ENCODE data around the gene KRT15. TPM values are rescaled to one million over a fixed set of nuclear protein-coding genes. Genes with fewer than 3 reads are reported as not detected.

The KRT15 gene
- total and polyA plus RNA-seq, 4 donors: 15.2 to 51.7 (median 27.0) TPM

DNA sequence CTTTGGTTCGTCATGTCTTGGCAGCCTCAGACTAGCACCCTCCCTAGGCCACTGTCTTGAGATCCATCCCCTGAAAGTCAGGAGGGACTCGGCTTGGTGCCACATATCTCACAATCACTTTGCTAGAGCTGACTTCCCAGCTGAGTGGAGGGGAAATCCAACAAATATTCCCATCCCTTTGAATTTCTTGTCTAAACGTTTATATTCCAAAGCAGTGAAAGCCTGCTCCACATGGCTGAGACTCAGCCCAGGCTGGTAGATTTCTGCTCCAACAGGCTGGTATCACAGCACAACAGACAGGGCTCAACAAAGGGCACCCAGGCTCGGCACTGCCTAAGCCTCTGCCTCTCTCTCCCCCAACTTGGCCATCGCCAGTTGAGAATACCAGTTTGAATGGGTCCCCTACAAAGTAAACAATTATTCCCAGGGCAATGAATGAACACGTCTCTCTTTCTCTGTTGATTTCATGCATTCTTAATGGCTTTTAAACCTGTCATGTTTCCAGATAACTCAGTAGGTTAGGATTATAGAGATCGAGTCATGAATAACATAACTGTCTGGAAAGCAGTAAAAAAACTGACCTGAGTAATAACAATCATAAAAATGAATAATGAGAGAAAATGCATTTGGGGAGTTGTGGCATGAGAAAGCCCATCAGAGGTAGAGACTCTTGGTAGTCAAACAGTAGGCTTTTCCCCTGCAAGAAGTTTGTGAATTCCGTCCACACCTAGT lies 14.3 kb downstream of the KRT15 start:
- Histone ChIP-seq H3K27me3 (ENCODE audit: control insufficient read depth in 3 of 3, insufficient read depth in 3 of 3, low read length in 2 of 3) (no peaks in the 10 kb centered on the region), H3K9ac (ENCODE audit: insufficient read depth in 1 of 2, low read length in 2 of 2) (no peak overlapping the region), H3K36me3 (ENCODE audit: control insufficient read depth in 4 of 4, insufficient read depth in 4 of 4, low read length in 4 of 4) (no peaks in the 10 kb centered on the region), H3K4me1 (ENCODE audit: control insufficient read depth in 5 of 5, insufficient read depth in 5 of 5, low read length in 5 of 5) (peaks cover 0 to 7% (median 1%) of the 10 kb centered on the region in 5 donors), H3K9me3 (ENCODE audit: control insufficient read depth in 4 of 4, insufficient read depth in 3 of 4, low read length in 3 of 4) (no peaks in the 10 kb centered on the region), H3K27ac (ENCODE audit: low read depth in 1 of 2, low read length in 1 of 2) (no peak overlapping the region), H3K4me3 (no peak overlapping the region)
- 61 to 77% methylated on average over 8 of the region's 8 CpGs for WGBS, 2 donors
- TF ChIP-seq, protein P1, sequence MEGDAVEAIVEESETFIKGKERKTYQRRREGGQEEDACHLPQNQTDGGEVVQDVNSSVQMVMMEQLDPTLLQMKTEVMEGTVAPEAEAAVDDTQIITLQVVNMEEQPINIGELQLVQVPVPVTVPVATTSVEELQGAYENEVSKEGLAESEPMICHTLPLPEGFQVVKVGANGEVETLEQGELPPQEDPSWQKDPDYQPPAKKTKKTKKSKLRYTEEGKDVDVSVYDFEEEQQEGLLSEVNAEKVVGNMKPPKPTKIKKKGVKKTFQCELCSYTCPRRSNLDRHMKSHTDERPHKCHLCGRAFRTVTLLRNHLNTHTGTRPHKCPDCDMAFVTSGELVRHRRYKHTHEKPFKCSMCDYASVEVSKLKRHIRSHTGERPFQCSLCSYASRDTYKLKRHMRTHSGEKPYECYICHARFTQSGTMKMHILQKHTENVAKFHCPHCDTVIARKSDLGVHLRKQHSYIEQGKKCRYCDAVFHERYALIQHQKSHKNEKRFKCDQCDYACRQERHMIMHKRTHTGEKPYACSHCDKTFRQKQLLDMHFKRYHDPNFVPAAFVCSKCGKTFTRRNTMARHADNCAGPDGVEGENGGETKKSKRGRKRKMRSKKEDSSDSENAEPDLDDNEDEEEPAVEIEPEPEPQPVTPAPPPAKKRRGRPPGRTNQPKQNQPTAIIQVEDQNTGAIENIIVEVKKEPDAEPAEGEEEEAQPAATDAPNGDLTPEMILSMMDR (IDR thresholded peaks at IDR 0.05; ENCODE audit: control extremely low read depth, extremely low read depth): no peak
- DNase-seq: peak in 2 of 3 donors; percentile 12 to 53
- ATAC-seq (ENCODE audit: insufficient read depth, low FRiP score): no peak

DNA sequence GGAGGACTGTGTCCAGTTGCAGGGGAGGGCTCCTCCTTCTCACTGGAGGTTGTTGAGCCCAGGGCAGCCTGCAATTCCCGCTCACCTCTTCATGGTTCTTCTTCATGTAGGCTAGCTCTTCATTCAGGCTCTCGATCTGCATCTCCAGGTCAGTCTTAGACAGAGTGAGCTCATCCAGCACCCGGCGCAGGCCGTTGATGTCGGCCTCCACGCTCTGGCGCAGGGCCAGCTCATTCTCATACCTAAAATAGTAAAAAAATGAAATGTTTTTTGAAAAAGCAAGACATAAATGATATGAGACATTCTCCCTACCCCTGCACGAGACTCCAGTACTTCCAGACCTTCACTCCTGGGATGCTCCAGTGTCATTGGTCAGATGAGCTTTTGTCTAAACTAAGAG lies 15.5 kb downstream of the KRT15 start:
- Histone ChIP-seq H3K9ac (ENCODE audit: insufficient read depth in 1 of 2, low read length in 2 of 2) (no peak overlapping the region), H3K4me1 (ENCODE audit: control insufficient read depth in 5 of 5, insufficient read depth in 5 of 5, low read length in 5 of 5) (peaks cover 0 to 7% (median 1%) of the 10 kb centered on the region in 5 donors), H3K9me3 (ENCODE audit: control insufficient read depth in 4 of 4, insufficient read depth in 3 of 4, low read length in 3 of 4) (no peaks in the 10 kb centered on the region), H3K4me3 (no peak overlapping the region), H3K36me3 (ENCODE audit: control insufficient read depth in 4 of 4, insufficient read depth in 4 of 4, low read length in 4 of 4) (no peaks in the 10 kb centered on the region), H3K27ac (ENCODE audit: low read depth in 1 of 2, low read length in 1 of 2) (no peak overlapping the region), H3K27me3 (ENCODE audit: control insufficient read depth in 3 of 3, insufficient read depth in 3 of 3, low read length in 2 of 3) (no peaks in the 10 kb centered on the region)
- no peak for DNase-seq
- ATAC-seq (ENCODE audit: insufficient read depth, low FRiP score): no peak
- 86 to 95% methylated on average over 9 of the region's 9 CpGs for WGBS, 2 donors
- TF ChIP-seq, protein P1 (IDR thresholded peaks at IDR 0.05; ENCODE audit: control extremely low read depth, extremely low read depth): no peak

DNA sequence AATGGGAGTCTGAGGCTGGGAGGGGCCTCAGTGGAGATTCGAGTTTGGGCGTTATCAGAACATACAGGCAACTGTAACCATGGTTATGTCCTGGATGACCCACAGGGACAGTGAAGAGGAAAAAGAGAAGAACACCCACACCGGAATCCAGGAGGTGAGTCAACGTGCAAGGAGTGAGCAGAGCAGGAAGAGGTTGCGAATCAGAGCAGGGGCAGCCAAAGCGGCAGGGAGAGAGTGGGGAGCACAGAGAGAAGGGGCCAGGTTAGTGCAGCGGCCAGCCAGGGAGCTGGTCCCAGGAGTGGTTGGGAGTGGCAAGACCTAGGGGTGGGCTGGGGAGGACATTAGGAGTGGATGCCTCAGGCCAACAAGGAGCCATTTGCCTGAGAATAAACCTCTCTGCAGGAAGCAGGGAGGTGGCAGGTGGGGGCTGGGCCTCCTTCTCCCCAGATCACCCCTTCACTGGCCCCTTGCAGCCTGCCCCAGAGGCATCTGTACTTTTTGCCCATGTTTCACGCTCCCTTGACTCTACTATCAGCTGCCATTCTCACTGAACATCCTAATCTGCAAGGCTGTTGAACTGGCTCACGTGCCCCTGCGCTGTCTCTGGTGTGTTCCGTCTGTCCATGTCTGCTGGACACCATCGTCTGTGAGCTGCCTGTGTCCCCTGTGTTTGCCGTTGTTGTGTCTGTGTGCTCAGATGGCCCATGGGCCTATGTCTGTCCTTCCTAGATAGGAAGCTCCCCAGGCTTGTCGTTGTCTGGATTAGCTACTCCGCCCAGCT lies 18.4 kb downstream of the KRT15 start:
- no peak overlapping the region for H3K27ac ChIP-seq (ENCODE audit: low read depth in 1 of 2, low read length in 1 of 2)
- H3K9ac ChIP-seq (ENCODE audit: insufficient read depth in 1 of 2, low read length in 2 of 2): no peak overlapping the region
- TF ChIP-seq, protein P1 (IDR thresholded peaks at IDR 0.05; ENCODE audit: control extremely low read depth, extremely low read depth): no peak
- H3K36me3 ChIP-seq (ENCODE audit: control insufficient read depth in 4 of 4, insufficient read depth in 4 of 4, low read length in 4 of 4): no peaks in the 10 kb centered on the region
- no peak overlapping the region for H3K4me3 ChIP-seq
- DNase-seq (no peak), ATAC-seq (ENCODE audit: insufficient read depth, low FRiP score) (no peak)
- peaks cover 0 to 9% (median 0%) of the 10 kb centered on the region in 5 donors for H3K4me1 ChIP-seq (ENCODE audit: control insufficient read depth in 5 of 5, insufficient read depth in 5 of 5, low read length in 5 of 5)
- 63 to 65% methylated on average over 15 of the region's 15 CpGs for WGBS, 2 donors
- H3K27me3 ChIP-seq (ENCODE audit: control insufficient read depth in 3 of 3, insufficient read depth in 3 of 3, low read length in 2 of 3): no peaks in the 10 kb centered on the region
- no peaks in the 10 kb centered on the region for H3K9me3 ChIP-seq (ENCODE audit: control insufficient read depth in 4 of 4, insufficient read depth in 3 of 4, low read length in 3 of 4)
